IPS-20b (cell line): ENCODE measurements around the gene PLOD1.
A peak's percentile ranks its signal among the peaks of the same experiment; 100 is the strongest.
"Not testable (repeated sequence)": the region's sequence is repeated elsewhere in the genome, so short reads cannot be mapped to it uniquely, and the experiment has no call there.

Source experiments
- H3K27ac ChIP-seq: one replicate; pipeline ENCODE4 v1.5.1; 2013; ENCODE audit warnings: low read length
- H3K27me3 ChIP-seq: 2 replicates; pipeline ENCODE4 v1.6.1; 2013; ENCODE audit warnings: mild to moderate bottlenecking, low read length, inconsistent platforms; ENCODE audit not compliant: insufficient read depth
- H3K36me3 ChIP-seq: 2 replicates; pipeline ENCODE4 v1.6.1; 2013; ENCODE audit warnings: low read depth, mild to moderate bottlenecking, inconsistent platforms, low read length, moderate library complexity; ENCODE audit not compliant: insufficient read depth
- H3K4me1 ChIP-seq: 2 replicates; pipeline ENCODE4 v1.6.1; 2013; ENCODE audit warnings: mild to moderate bottlenecking, control low read depth, inconsistent platforms, low read length, moderate library complexity; ENCODE audit not compliant: insufficient read depth
- H3K4me3 ChIP-seq: 2 replicates; pipeline ENCODE4 v1.5.1; 2013; ENCODE audit warnings: mild to moderate bottlenecking, low read length, inconsistent platforms
- H3K9ac ChIP-seq: 2 replicates; pipeline ENCODE4 v1.6.1; 2013; ENCODE audit warnings: low read depth, mild to moderate bottlenecking, inconsistent platforms, low read length, moderate library complexity
- H3K9me3 ChIP-seq: 2 replicates; pipeline ENCODE4 v1.6.1; 2013; ENCODE audit warnings: mild to moderate bottlenecking, low read depth, low read length, inconsistent platforms; ENCODE audit not compliant: insufficient read depth

The PLOD1 gene

DNA sequence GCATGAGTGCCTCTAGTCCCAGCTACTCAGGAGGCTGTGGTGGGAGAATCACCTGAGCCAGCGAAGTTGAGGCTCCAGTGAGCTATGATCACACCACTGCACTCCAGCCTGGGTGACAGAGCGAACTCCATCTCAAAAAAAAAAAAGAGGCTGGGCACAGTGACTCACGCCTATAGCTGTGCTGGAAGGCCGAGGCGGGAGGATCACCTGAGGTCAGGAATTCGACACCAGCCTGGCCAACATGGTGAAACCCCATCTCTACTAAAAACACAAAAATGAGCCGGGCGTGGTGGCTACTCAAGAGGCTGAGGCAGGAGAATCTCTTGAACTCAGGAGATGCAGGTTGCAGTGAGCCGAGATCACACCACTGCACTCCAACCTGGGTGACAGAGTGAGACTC lies 33.1 kb upstream of the PLOD1 start:
- H3K27ac ChIP-seq, H3K9me3 ChIP-seq, H3K36me3 ChIP-seq, H3K4me3 ChIP-seq, H3K9ac ChIP-seq, H3K4me1 ChIP-seq: not testable (repeated sequence)
- peaks cover 25% of the 10 kb centered on the region for H3K27me3 ChIP-seq

DNA sequence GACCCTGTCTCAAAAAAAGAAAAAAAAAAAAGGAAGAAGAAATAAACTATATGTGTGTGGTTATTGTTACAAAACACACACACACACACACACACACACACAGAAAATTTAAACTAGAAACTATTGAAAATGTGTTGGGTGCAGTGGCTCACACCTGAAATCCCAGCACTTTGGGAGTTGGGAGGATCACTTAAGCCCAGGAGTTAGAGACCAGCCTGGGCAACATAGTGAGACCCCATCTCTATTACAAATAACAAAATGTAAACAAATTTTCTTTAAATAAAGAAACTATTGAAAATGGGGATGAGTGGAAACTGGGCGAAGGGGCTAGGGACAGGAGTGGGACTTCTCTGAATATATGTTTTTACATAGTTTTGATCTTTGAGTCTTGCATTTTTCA lies 31.3 kb upstream of the PLOD1 start:
- no peak overlapping the region for H3K27ac ChIP-seq
- H3K4me1 ChIP-seq: no peaks in the 10 kb centered on the region
- no peak overlapping the region for H3K4me3 ChIP-seq
- H3K9me3 ChIP-seq: no peaks in the 10 kb centered on the region
- peaks cover 13% of the 10 kb centered on the region for H3K27me3 ChIP-seq
- H3K9ac ChIP-seq: no peak overlapping the region
- H3K36me3 ChIP-seq: no peaks in the 10 kb centered on the region

DNA sequence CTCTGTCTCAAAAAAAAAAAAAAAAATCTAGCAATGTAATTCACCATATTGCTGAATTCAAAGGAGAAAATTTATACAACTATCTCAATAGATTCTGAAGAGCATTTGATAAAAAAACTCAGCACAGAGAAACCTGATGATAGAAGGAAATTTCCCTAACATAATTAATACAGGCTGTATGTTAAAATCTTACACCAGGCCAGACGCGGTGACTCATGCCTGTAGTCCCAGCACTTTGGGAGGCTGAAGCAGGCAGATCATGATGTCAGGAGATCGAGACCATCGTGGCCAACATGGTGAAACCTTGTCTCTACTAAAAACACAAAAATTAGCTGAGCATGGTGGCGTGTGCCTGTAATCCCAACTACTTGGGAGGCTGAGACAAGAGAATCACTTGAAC lies 30.4 kb upstream of the PLOD1 start:
- H3K36me3 ChIP-seq, H3K27me3 ChIP-seq, H3K27ac ChIP-seq, H3K9ac ChIP-seq, H3K4me3 ChIP-seq, H3K4me1 ChIP-seq, H3K9me3 ChIP-seq: not testable (repeated sequence)

DNA sequence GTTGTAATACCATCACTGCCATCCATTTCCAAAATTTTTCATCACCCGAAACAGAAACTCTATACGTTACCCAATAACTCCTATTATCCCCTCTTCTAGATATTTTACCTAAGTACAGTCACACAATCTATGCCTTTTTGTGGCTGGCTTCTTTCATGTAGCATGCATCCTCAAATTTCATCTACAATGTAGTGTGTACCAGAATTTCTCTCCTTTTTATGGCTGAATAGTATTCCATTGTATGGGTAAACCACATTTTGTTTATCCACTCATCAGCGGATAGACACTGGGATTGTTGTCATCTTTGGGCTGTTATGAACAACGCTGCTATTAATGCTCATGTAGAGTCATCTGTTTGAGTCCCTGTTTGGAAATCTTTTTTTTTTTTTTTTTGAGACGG lies 29.5 kb upstream of the PLOD1 start:
- H3K27me3 ChIP-seq: no peaks in the 10 kb centered on the region
- H3K9ac ChIP-seq: no peak overlapping the region
- no peak overlapping the region for H3K27ac ChIP-seq
- H3K36me3 ChIP-seq: no peaks in the 10 kb centered on the region
- H3K4me1 ChIP-seq: no peaks in the 10 kb centered on the region
- no peaks in the 10 kb centered on the region for H3K9me3 ChIP-seq
- no peak overlapping the region for H3K4me3 ChIP-seq

DNA sequence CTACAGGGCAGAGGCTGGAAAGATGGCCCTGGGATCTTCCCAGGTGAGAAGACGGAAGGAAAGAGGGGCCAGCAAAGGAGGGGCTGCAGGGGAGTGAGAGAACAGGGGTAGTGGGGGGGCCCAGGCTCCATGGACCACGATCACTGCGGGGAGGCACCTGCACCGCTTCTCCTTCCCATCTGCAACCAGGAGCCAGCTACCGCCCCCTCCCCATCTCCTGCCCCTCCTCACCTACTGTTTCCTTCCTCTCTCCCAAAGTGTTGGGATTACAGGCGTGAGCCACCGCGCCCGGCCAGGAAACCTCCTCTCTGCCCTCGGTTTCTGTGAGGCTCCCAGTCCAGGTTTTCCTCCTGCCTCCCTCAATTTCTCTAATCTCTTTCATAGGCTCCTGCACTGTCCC lies 27.6 kb upstream of the PLOD1 start:
- peak overlapping the region; percentile 53 for H3K27ac ChIP-seq
- H3K27me3 ChIP-seq: no peaks in the 10 kb centered on the region
- peak overlapping the region; percentile 69; the same call in 1 of the 2 replicates for H3K9ac ChIP-seq

DNA sequence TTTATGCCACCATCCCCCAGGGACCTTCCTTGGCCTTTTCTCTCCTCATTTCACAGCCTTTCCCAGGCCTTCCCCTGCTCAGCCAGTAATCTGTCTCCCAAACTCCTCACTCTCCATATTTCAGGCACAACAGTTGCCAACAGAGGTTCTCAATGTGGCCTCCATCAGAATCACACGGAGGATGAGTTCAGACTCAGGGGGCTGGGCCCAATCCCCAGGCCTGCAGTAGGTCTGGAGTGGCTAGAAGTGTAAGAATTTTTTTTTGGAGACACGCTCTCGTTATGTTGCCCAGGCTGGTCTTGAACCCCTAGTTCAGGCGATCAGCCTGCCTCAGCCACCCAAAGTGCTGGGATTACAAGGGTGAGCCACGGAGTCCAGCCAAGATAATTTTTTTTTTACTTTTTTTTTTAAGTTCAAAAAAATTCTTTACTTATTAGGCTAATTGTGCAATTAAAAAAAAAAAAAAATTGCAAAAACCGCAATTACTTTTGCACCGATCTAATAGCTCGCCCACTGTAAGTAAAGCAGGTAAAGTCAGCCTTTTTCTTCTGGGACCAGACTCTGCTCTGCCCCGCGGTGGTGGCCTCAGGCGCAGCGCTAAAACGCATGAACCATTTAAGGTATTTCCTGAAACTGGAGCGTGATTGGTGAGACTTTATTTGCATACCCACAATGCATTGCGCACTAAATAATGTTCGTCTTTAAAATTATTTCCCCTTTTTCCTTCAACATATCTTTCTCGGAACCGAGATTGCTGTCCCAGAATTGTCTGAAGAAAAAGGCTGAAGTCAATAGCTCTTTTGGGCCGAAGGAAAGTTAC lies 27.0 kb upstream of the PLOD1 start:
- Histone ChIP-seq H3K9ac (peak overlapping the region; percentile 91), H3K27ac (peak overlapping the region; percentile 97), H3K4me3 (no peak overlapping the region), H3K4me1 (no peaks in the 10 kb centered on the region), H3K27me3 (no peaks in the 10 kb centered on the region), H3K9me3 (no peaks in the 10 kb centered on the region), H3K36me3 (no peaks in the 10 kb centered on the region)

More for the DNA sequence above, 27.6 kb upstream of the PLOD1 start:
- H3K9me3 ChIP-seq: no peaks in the 10 kb centered on the region
- H3K4me1 ChIP-seq: no peaks in the 10 kb centered on the region
- H3K4me3 ChIP-seq: no peak overlapping the region
- H3K36me3 ChIP-seq: no peaks in the 10 kb centered on the region

DNA sequence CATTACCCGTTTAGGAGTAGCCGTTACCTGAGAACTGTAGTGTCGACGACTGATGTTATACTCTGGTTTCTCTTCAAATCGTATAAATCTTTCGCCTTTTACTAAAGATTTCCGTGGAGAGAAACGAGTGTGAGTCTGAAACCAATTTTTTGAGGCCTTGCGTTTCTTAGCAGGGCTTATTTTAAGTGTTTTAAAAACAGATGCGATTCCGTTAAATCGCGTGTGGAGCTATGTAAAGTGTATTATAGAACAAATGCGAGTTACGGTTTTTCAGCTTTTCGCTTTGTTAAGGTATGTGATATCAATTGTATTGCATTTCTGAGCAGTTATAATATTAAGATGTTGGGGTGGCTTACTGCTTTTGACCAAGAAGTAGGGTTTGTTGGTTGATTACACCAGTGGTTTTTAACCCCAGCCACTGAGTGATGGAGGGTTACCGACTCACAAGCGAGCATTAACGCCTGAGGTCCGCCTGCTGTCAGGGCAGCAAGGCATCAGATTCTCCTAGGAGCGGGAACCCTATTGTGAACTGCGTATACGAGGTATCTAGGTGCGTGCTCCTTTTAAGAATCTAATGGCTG lies 26.3 kb upstream of the PLOD1 start:
- Histone ChIP-seq H3K27me3 (no peaks in the 10 kb centered on the region), H3K4me3 (peak overlapping the region; percentile 67), H3K36me3 (no peaks in the 10 kb centered on the region)

DNA sequence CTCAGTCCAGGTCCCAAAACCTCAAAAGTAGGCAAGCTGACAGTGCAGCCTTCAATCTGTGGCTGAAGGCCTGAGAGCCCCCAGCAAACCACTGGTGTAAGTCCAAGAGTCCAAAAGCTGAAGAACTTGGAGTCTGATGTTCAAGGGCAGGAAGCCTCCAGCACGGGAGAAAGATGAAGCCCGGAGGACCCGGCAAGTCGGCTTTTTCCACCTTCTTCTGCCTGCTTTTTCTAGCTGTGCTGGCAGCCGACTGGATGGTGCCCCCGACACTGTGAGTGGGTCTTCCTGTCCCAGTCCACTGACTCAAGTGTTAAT lies 23.6 kb upstream of the PLOD1 start:
- H3K27me3 ChIP-seq, H3K4me3 ChIP-seq, H3K36me3 ChIP-seq, H3K4me1 ChIP-seq, H3K9ac ChIP-seq, H3K9me3 ChIP-seq, H3K27ac ChIP-seq: not testable (repeated sequence)

More for the DNA sequence above, 26.3 kb upstream of the PLOD1 start:
- Histone ChIP-seq H3K9ac (peak overlapping the region; percentile 91), H3K27ac (peak overlapping the region; percentile 97), H3K4me1 (no peaks in the 10 kb centered on the region), H3K9me3 (no peaks in the 10 kb centered on the region)

DNA sequence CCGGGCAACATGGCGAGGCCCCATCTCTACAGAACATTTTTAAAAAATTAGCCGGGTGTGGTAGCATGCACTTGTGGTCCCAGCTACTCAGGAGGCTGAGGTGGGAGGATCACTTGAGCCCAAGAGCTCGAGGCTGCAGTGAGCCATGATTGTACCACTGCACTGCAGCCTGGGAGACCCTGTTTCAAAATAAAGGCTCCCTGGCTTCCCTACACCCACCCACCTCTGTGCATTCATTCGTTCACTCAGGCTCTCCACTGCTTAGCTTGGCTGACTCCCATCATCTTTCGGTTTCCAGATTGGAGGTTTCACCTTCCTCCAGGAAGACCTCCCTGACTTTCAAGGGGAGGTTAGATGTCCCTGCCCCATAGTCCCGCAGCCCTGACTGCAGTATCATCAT lies 22.5 kb upstream of the PLOD1 start:
- Histone ChIP-seq H3K27me3 (no peaks in the 10 kb centered on the region), H3K9ac (no peak overlapping the region), H3K4me1 (no peaks in the 10 kb centered on the region; the same call in 1 of the 2 replicates), H3K4me3 (no peak overlapping the region), H3K9me3 (no peaks in the 10 kb centered on the region), H3K36me3 (no peaks in the 10 kb centered on the region), H3K27ac (no peak overlapping the region)

DNA sequence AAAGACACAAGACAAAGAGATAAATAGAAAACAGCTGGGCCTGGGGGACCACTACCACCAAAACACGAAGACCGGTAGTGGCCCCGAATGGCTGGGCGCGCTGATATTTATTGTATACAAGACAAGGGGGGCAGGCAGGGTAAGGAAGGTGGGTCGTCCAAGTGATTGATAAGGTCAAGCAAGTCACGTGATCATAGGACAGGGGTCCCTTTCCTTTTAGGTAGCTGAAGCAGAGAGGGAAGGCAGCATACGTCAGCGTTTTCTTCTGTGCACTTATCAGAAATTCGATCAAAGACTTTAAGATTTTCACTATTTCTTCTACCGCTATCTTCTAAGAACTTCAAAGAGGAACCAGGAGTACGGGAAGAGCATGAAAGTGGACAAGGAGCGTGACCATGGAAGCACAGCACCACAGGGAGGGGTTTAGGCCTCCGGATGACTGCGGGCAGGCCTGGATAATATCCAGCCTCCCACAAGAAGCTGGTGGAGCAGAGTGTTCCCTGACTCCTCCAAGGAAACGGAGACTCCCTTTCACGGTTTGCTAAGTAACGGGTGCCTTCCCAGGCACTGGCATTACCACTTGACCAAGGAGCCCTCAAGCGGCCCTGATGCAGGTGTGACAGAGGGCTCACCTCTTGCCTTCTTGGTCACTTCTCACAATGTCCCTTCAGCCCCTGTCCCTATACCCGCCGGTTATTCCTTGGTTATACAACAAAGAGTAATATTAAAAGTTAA lies 21.9 kb upstream of the PLOD1 start:
- H3K9ac ChIP-seq, H3K4me3 ChIP-seq: not testable (repeated sequence)

DNA sequence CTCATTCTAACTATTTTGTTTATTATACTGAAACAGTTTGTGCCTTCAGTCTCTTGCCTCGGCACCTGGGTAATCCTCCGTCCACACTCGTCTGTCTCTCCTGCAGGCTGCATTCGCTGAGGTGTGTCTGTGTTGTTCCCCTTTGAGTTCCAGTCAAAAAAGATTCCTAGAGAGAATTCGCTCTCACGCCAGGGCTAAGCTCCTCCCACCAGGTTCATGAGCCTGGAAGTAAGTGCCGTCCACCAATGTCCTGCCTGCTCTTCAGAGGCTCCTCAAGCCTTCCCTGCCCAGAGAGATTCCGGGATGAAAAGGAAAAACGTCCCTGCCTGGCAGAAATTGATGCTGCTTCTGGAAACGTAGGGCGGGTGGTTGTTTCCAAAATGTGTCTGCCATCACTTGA lies 21.2 kb upstream of the PLOD1 start:
- no peak overlapping the region for H3K9ac ChIP-seq
- no peaks in the 10 kb centered on the region for H3K9me3 ChIP-seq
- H3K4me1 ChIP-seq: no peaks in the 10 kb centered on the region; the same call in 1 of the 2 replicates
- no peak overlapping the region for H3K27ac ChIP-seq
- H3K27me3 ChIP-seq: no peaks in the 10 kb centered on the region
- H3K36me3 ChIP-seq: no peaks in the 10 kb centered on the region
- H3K4me3 ChIP-seq: no peak overlapping the region

More for the DNA sequence above, 21.9 kb upstream of the PLOD1 start:
- H3K36me3 ChIP-seq, H3K9me3 ChIP-seq, H3K4me1 ChIP-seq, H3K27ac ChIP-seq, H3K27me3 ChIP-seq: not testable (repeated sequence)

DNA sequence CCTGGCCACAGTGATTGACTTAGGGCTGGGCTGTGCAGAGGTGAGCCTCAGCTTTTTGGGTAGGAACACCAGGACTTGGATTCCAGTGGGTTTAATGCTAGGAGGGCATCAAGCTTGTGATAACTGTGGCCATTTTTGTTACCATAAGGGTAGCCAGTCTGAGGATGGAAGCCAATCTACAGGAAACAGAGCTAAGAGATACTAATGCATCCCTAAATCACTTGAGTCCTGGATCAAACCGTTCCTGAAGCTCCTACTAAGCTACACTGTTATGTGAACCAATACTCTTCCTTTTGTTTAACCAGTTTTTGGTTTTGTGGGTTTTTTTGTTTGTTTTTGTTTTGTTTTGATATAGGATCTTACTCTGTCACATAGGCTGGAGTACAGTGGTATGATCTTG lies 20.5 kb upstream of the PLOD1 start:
- no peak overlapping the region for H3K27ac ChIP-seq

More for the DNA sequence above, 20.5 kb upstream of the PLOD1 start:
- H3K9me3 ChIP-seq: no peaks in the 10 kb centered on the region
- H3K27me3 ChIP-seq: no peaks in the 10 kb centered on the region
- H3K4me1 ChIP-seq: no peaks in the 10 kb centered on the region; the same call in 1 of the 2 replicates
- no peak overlapping the region for H3K4me3 ChIP-seq
- H3K9ac ChIP-seq: no peak overlapping the region
- H3K36me3 ChIP-seq: peaks cover 3% of the 10 kb centered on the region; the same call in 1 of the 2 replicates
